HG02623 (cell line): ENCODE measurements around the gene PACS2.
A peak's percentile ranks its signal among the peaks of the same experiment; 100 is the strongest.
"Not testable (repeated sequence)": the region's sequence is repeated elsewhere in the genome, so short reads cannot be mapped to it uniquely, and the experiment has no call there.

Experiments used
- ATAC-seq: cut with Tn5 transposase; IDR thresholded peaks from one replicate; pipeline ENCODE4 v1.9.1; 2021; ENCODE audit warnings: moderate library complexity; ENCODE audit not compliant: unreplicated experiment

The PACS2 gene

GRCh38 chr14:105287249-105288102, 27.1 kb upstream of the PACS2 start:
- ATAC-seq: no peak

DNA sequence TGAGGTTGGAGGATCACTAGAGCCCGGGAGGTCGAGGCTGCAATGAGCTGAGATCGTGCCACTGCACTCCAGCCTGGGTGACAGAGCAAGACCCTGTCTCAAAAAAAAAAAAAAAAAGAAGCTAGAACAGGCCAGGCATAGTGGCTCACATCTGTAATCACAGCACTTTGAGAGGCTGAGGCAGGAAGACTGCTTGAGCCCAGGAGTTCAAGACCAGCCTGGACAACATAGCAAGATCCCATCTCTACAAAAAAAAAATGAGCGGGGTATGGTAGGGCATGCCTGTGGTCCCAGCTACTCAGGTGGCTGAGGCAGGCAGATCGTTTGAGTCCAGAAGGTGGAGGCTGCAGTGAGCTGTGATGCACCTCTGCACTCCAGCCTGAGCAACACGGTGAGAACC, 25.6 kb upstream of the PACS2 start:
- ATAC-seq: not testable (repeated sequence)

DNA sequence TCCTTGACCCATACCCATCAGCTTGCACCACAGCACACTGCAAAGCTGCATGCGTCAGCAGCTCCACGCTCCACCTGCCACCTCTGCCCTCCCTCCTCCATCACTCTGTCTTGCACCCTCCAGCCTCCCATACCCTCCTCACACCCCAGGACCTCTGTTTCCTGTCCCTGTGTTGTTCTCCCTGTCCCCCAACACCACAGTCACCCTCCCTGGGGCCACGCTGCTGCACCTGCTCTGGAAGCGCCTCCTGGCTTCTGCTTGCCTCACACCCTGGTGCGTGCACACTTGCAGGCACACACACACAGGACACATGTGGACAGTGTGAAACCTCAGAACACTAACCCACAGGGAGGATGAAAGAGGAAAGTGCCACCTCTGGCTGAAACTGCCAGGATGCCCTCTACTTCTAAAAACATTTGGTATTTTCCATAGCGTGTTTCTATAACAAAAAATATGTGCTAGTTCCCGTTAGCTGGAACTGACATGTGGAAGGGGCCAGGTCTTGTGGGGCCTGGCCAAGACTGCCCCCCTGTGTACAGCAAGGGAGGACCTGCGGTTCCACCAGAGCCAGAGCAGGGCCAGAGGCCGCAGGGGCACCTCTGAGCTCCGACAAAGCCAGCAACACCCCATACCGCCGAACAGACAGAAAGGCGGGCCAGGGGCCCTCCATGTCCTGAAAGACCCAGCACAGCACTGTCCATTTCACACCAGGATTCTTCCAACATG, 23.8 kb upstream of the PACS2 start:
- ATAC-seq: no peak

GRCh38 chr14:105292826-105293711, 21.5 kb upstream of the PACS2 start:
- ATAC-seq: no peak

DNA sequence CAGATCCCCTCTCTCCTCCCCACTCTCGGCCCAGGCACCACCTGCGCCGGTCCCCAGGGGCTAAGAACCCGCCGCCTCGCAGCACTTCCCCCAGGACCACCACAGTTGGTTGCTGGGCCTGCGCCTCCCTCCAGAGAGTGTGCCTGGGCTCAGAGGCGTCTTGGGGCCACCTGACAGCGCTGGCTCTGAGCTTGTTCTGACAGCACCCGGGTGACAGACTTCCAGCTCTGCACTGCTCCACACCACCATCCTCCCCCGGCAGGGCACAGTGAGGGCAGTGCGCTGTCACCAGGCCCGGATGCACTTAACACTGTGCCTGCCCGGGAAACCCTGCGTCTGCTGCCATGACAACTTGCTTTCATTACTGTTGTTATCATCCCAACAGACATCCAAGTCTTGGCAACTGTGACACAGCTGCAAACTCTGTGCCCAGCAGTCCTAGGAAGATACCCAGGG, 20.4 kb upstream of the PACS2 start:
- no peak for ATAC-seq

DNA sequence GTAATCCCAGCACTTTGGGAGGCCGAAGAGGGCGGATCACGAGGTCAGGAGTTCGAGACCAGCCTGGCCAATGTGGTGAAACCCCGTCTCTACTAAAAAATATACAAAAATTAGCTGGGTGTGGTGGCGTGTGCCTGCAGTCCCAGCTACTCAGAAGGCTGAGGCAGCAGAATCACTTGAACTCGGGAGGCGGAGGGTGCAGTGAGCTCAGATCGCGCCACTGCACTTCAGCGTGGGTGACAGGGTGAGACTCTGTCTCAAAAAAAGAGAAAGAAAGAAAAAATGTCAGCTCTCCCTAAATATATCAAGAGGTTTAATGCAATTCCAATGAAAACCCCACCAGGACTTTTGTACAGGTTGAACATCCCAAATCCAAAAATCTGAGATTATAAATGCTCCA, 17.2 kb upstream of the PACS2 start:
- not testable (repeated sequence) for ATAC-seq

- ATAC-seq: peak; percentile 20
Measured at GRCh38 chr14:105299654-105300541, 14.7 kb upstream of the PACS2 start.

- peak; percentile 84 for ATAC-seq
Measured at GRCh38 chr14:105300542-105301102, 13.9 kb upstream of the PACS2 start, which contains the start of gene BRF1. TSS of gene BRF1 (minus strand) at chr14:105301001. CDS start at chr14:105300629, 372 bp downstream.

DNA sequence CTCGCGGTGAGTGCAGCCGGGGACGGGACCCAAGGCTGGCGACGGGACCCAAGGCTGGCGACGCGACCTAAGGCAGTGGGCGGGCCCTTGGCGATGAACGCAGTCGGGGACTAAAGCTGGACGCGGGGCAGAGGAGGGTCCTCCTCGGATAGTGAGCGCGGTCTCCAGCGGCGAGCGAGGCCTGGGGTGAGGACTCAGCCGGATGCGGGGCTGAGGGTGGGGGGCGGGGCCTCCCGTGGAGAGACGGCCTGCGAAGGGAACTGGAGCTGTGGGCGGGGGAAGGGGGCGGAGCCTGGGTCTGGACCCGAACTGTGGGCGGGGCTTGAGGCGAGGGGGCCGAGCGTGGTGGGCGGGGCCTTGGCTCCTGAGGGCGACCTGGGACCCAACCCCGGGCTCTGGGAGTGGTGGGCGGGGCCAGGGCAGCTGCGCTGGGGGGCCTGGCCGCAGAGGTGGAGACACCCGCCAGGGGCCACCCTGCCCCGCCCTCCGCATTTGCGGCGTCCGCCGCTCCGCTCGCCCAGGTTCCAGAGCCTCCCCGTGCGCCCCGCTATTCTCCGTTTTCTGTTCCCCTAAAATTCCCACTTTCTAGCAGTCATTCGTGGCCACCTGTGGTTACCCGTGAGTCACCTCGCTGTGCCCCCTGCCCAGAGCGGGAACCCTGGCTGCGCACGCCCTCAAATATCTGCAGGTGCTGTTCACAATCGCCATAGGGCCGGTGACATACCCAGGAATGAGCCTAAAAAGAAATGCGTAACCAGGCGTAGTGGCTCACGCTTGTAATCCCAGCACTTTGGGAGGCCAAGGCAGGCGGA, 13.2 kb upstream of the PACS2 start:
- peak; percentile 44 for ATAC-seq

GRCh38 chr14:105301915-105302249, 12.7 kb upstream of the PACS2 start:
- ATAC-seq: not testable (repeated sequence)

DNA sequence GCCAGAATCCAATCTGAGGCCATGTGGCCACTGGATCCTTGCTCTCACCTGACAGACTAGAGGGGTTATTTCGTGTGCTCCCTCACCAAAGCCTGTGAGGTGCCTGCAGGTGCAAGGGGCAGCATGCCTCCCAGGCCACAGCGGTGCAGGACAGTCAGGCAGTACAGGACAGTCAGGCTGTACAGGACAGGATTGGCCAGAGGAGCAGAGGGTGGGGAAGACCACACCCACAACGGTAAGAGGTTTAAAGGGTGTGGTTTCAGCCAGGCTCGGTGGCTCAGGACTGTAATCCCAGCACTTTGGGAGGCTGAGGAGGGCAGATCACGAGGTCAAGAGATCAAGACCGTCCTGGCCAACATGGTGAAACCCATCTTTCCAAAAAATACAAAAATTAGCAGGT, 10.6 kb upstream of the PACS2 start:
- ATAC-seq: no peak

DNA sequence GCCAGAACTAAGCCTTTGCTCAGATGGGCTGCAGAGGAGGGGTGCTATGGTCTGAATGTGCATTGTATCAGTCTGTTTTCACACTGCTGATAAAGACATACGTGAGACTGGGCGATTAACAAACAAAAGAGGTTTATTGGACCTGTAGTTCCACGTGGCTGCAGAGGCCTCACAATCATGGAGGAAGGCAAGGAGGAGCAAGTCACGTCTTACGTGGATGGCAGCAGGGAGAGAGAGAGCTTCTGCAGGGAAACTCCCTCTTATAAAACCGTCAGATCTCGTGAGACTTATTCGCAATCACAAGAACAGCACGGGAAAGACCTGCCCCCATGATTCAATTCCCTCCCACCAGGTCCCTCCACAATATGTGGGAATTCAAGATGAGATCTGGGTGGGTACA, 10.0 kb upstream of the PACS2 start:
- no peak for ATAC-seq

GRCh38 chr14:105305345-105305744, 9.2 kb upstream of the PACS2 start:
- no peak for ATAC-seq

DNA sequence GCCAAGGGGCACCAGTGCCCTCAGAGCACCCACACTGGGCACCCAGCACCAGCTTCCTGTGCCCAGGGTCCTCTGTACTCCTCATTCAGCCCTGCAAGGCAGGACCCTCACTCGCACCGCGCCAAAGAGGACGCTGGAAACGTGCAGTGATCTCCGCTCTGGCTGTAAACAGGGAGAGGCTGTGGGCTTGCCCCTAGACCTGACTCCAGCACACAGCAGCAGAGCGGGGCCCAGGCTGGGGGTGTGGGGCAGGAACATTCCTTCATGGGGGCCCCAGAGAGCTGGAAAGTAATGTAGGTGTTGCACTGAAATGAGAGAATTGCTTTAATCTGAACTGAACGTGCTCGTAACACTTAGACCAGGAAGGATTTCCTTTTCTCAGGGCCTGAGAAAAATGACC, 8.8 kb upstream of the PACS2 start:
- no peak for ATAC-seq

DNA sequence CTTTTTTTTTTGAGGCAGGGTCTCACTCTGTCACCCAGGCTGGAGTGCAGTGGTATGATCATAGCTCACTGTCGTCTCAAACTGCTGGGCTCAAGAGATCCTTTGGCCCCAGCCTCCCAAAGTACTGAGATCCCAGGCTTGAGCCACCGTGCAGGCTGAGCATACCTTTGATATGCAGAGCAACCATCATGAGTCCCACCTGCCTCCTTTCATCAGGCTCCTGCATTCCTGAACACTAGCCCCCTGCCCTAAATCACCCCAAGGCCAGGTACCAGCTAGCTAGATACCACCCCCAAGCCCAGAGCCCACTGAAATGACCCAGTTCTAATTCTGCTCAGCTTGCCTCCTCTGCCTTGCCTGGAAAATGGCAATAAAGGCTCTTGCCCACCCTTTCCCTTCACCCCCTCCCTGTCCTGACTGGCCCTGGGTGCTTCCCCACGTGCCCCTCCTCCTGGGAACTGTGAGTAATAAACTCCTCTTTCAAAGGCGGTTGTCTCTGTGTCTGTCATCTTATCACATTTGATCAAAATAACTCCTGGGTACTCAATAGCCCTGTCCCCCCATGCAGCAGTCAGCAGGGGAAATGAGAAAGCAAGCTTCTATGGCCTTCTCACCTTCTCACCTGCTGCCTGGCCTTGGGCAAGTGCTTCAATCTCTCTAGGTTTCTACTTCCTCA, 7.4 kb upstream of the PACS2 start:
- ATAC-seq: no peak

GRCh38 chr14:105309371-105309770, 5.2 kb upstream of the PACS2 start:
- no peak for ATAC-seq

GRCh38 chr14:105311838-105312237, 2.7 kb upstream of the PACS2 start:
- ATAC-seq: no peak

DNA sequence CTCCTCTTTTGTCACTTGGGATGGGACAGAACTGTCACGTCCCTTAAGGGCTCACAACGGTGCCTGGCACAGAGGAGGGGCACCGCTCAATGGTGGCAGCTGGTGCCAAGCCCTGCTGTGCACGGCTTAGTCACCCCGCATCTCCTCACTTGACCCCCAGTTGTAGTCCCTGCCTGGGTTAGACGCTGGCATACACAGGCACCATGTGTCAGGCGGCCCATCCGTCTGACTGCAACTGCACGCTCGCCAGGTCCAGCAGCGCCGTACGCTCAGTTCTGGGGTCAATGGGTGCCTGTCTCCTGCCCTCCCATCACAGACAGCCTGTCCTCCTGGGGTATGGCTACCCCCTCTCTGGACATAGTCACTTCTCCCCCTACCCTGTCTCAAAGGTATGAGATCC, 1.6 kb upstream of the PACS2 start:
- ATAC-seq: no peak
